Measurements from ENCODE around the gene CBX7.

The CBX7 gene

DNA sequence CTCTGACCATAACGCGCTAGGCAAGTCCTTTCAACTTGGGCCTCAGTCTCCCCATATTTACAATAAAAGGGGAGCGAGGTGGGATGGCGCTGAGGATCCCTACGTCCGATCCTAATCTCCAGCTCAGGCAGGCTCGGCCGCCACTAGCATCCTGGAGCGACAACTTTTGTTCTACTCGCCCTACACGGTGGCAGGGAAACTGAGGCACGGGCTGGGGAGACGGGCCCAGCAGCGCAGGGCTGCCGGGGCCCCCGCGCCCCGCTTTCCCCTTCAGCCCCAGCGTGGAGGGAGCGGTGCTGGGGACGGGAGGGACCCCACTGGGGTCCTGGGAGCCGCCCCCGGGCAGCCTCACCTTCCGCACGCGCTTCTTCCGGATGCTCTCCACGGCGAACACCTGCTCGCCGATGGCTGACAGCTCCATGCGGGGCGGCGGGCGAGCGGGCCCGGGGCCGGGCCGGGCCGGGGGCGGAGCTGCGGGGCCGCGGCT, 413 bp downstream of the CBX7 start:
- Histone ChIP-seq H3K9ac (peak overlapping the region; percentile 72), H2AFZ (ENCODE audit: low read depth) (no peak overlapping the region), H4K20me1 (ENCODE audit: insufficient read depth) (no peaks in the 10 kb centered on the region), H3K36me3 (ENCODE audit: insufficient read depth) (no peaks in the 10 kb centered on the region), H3K4me2 (peak overlapping the region; percentile 61), H3K27me3 (ENCODE audit: insufficient read depth, low read depth) (peaks cover 9% of the 10 kb centered on the region; the same call in 1 of the 2 replicates), H3K4me1 (ENCODE audit: low read depth, poor library complexity, severe bottlenecking) (peaks cover 45% of the 10 kb centered on the region), H3K79me2 (ENCODE audit: insufficient read depth, low read depth) (peaks cover 16% of the 10 kb centered on the region; the same call in 1 of the 2 replicates), H3K4me3 (IDR thresholded peaks at IDR 0.05; ENCODE audit: insufficient read depth, low read depth, low read length) (no peak overlapping the region), H3K27ac (peak overlapping the region; percentile 51)
- TF ChIP-seq, protein P1, sequence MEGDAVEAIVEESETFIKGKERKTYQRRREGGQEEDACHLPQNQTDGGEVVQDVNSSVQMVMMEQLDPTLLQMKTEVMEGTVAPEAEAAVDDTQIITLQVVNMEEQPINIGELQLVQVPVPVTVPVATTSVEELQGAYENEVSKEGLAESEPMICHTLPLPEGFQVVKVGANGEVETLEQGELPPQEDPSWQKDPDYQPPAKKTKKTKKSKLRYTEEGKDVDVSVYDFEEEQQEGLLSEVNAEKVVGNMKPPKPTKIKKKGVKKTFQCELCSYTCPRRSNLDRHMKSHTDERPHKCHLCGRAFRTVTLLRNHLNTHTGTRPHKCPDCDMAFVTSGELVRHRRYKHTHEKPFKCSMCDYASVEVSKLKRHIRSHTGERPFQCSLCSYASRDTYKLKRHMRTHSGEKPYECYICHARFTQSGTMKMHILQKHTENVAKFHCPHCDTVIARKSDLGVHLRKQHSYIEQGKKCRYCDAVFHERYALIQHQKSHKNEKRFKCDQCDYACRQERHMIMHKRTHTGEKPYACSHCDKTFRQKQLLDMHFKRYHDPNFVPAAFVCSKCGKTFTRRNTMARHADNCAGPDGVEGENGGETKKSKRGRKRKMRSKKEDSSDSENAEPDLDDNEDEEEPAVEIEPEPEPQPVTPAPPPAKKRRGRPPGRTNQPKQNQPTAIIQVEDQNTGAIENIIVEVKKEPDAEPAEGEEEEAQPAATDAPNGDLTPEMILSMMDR (conservative IDR thresholded peaks at IDR 0.05; ENCODE audit: low read depth, low read length) = no peak

DNA sequence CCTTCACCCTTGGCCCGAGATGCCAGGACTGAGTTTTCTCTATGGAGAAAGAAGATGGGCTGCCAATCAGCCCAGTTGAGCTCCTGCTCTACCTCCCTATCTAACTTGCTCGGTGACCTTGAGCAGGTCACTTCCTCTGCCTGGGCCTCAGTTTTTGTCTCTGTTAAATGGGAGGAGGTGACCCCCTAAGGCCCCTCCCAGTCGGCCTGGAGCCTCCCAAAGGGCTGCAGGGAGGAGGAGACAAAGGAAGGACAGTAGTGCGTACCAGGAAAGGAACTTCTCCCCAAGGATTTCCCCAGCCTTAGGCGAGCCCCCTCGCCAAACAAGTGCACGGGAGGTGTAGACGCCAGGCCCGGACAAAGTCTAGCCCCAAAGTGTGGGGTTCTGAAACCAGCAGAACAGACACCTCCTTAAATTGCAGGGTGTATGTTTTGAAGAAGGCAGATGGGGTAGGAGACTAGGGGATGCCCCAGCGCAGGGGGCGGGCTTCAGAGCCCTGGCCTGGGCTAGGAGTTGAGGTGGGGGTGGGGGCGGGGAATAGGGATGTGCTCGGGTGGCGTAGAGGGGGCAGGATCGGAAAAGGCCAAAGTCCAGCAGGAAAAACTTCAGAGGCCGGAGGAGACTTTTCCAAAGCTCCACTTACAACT, 1.0 kb downstream of the CBX7 start:
- Histone ChIP-seq H3K27me3 (ENCODE audit: insufficient read depth, low read depth) (peaks cover 9% of the 10 kb centered on the region; the same call in 1 of the 2 replicates), H3K27ac (peak overlapping the region; percentile 85; the same call in 1 of the 2 replicates), H3K4me1 (ENCODE audit: low read depth, poor library complexity, severe bottlenecking) (peaks cover 50% of the 10 kb centered on the region), H4K20me1 (ENCODE audit: insufficient read depth) (no peaks in the 10 kb centered on the region), H2AFZ (ENCODE audit: low read depth) (no peak overlapping the region), H3K4me3 (IDR thresholded peaks at IDR 0.05; ENCODE audit: insufficient read depth, low read depth, low read length) (no peak overlapping the region), H3K79me2 (ENCODE audit: insufficient read depth, low read depth) (peaks cover 16% of the 10 kb centered on the region; the same call in 1 of the 2 replicates), H3K9ac (peak overlapping the region; percentile 72), H3K4me2 (peak overlapping the region; percentile 70), H3K36me3 (ENCODE audit: insufficient read depth) (no peaks in the 10 kb centered on the region)
- TF ChIP-seq, protein P1 (conservative IDR thresholded peaks at IDR 0.05; ENCODE audit: low read depth, low read length) = no peak

DNA sequence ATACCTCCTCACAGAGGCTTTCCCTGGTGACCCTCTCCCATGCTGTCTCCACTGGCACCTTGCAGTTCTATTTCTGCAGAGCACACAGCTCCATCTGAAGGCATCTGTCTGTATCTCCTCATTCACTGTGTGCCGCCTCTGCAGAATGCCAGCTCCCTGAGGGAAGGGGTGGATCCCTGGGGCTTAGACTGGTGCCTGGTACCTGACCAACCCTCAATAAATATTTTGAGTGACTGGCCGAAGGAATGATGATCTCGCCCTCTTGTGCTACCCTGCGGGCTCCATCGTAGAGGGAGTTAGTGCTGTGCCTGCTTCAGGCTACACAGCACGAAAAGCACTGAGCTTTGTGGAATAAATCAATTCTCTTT, 1.6 kb downstream of the CBX7 start:
- Histone ChIP-seq H3K36me3 (ENCODE audit: insufficient read depth) (no peaks in the 10 kb centered on the region), H3K9ac (no peak overlapping the region), H3K4me2 (peak overlapping the region; percentile 70; the same call in 1 of the 2 replicates), H3K79me2 (ENCODE audit: insufficient read depth, low read depth) (peaks cover 16% of the 10 kb centered on the region; the same call in 1 of the 2 replicates), H3K4me1 (ENCODE audit: low read depth, poor library complexity, severe bottlenecking) (peaks cover 56% of the 10 kb centered on the region), H3K27ac (peak overlapping the region; percentile 85), H2AFZ (ENCODE audit: low read depth) (no peak overlapping the region), H3K27me3 (ENCODE audit: insufficient read depth, low read depth) (peaks cover 9% of the 10 kb centered on the region; the same call in 1 of the 2 replicates), H3K4me3 (IDR thresholded peaks at IDR 0.05; ENCODE audit: insufficient read depth, low read depth, low read length) (no peak overlapping the region), H4K20me1 (ENCODE audit: insufficient read depth) (no peaks in the 10 kb centered on the region)
- TF ChIP-seq, protein P1 (conservative IDR thresholded peaks at IDR 0.05; ENCODE audit: low read depth, low read length) = no peak

DNA sequence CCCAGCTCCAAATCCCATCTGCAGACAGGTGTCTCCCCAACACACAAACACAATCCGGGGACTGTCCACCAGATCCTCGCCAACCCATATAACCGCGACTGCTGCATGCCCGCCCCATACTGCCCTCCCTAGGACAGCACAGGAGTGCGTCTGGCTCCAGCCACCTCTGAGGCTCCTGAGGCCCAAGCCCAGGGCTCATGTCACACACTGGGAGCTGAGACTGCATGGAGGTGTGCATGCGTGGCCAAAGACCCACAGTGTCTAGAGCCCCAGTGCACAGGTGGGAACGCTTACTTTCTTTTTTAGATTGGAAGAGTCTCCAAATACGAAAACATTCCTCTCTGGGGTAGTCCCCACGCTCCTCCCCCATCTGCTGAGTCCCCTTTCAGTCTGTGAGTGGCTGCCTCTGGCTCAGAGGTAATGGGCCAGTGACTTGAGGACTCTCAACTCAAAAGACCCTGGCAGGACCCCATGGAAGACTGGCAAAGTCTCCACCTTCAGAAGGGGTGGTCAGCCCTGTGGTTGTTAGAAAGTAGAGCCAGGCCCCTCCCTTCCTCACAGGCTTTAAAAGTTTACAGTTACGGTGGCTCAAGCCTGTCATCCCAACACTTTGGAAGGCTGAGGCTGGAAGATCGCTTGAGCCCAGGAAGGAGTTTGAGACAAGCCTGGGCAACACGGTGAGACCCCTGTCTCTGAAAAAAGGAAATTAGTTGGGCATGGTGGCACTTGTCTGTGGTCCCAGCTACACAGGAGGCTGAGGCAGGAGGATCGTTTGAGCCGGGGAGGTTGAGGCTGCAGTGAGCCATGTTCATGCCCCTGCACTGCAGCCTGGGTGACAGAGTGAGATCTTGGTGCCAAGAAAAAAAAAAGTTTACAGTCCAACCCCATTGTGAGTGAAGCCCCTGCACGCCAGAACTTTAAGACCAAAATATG, 2.3 kb downstream of the CBX7 start:
- Histone ChIP-seq H3K4me3 (IDR thresholded peaks at IDR 0.05; ENCODE audit: insufficient read depth, low read depth, low read length) (no peak overlapping the region), H2AFZ (ENCODE audit: low read depth) (no peak overlapping the region), H4K20me1 (ENCODE audit: insufficient read depth) (no peaks in the 10 kb centered on the region), H3K27ac (peak overlapping the region; percentile 85), H3K36me3 (ENCODE audit: insufficient read depth) (no peaks in the 10 kb centered on the region), H3K4me2 (peak overlapping the region; percentile 70), H3K79me2 (ENCODE audit: insufficient read depth, low read depth) (peaks cover 16% of the 10 kb centered on the region; the same call in 1 of the 2 replicates), H3K9ac (peak overlapping the region; percentile 65), H3K27me3 (ENCODE audit: insufficient read depth, low read depth) (peaks cover 9% of the 10 kb centered on the region; the same call in 1 of the 2 replicates), H3K4me1 (ENCODE audit: low read depth, poor library complexity, severe bottlenecking) (peaks cover 56% of the 10 kb centered on the region)
- TF ChIP-seq, protein P1 (conservative IDR thresholded peaks at IDR 0.05; ENCODE audit: low read depth, low read length) = no peak; the same call in 1 of the 2 replicates
